Mucosa of rectum (tissue), 2 donors: ENCODE results near the gene FRMD4A.

ENCODE experiments used
- H3K27ac ChIP-seq, 2 donors: one replicate each; pipeline ENCODE4 v1.7.0; 2013; ENCODE audit warnings: inconsistent platforms in 2 of 2, low read depth in 2 of 2, low read length in 2 of 2
- H3K27me3 ChIP-seq, 2 donors: one replicate each; pipeline ENCODE4 v1.7.0; 2013; ENCODE audit warnings: low read length in 2 of 2; ENCODE audit not compliant: control insufficient read depth in 2 of 2, insufficient read depth in 2 of 2
- H3K36me3 ChIP-seq, 2 donors: one replicate each; pipeline ENCODE4 v1.7.0; 2013; ENCODE audit warnings: low read length in 2 of 2; ENCODE audit not compliant: control insufficient read depth in 2 of 2, insufficient read depth in 2 of 2
- H3K4me1 ChIP-seq, 2 donors: one replicate each; pipeline ENCODE4 v1.7.0; 2013; ENCODE audit warnings: low read length in 2 of 2, mild to moderate bottlenecking in 1 of 2; ENCODE audit not compliant: control insufficient read depth in 2 of 2, insufficient read depth in 2 of 2
- H3K4me3 ChIP-seq, 2 donors: one replicate each; pipeline ENCODE4 v1.7.0; 2013; ENCODE audit warnings: low read length in 2 of 2
- H3K9ac ChIP-seq, 2 donors: one replicate each; pipeline ENCODE4 v1.7.0; 2013; ENCODE audit warnings: low read length in 2 of 2, low read depth in 1 of 2, mild to moderate bottlenecking in 1 of 2
- H3K9me3 ChIP-seq, 2 donors: one replicate each; pipeline ENCODE4 v1.7.0; 2013; ENCODE audit warnings: low read length in 2 of 2; ENCODE audit not compliant: control insufficient read depth in 2 of 2
- donor health status: healthy.
- donor health status: Normal muscosa, but diverticular disease.

FRMD4A gene

GRCh38 chr10:14102056-14102455 is 228.7 kb downstream of the FRMD4A start:
- no peak overlapping the region for H3K9ac ChIP-seq
- H3K9me3 ChIP-seq = no peaks in the 10 kb centered on the region
- no peaks in the 10 kb centered on the region for H3K4me1 ChIP-seq
- no peak overlapping the region for H3K27ac ChIP-seq
- no peaks in the 10 kb centered on the region for H3K36me3 ChIP-seq
- no peaks in the 10 kb centered on the region for H3K27me3 ChIP-seq
- no peak overlapping the region for H3K4me3 ChIP-seq

GRCh38 chr10:14099885-14100284 is 230.8 kb downstream of the FRMD4A start:
- Histone ChIP-seq H3K9ac (no peak overlapping the region), H3K27ac (no peak overlapping the region), H3K27me3 (no peaks in the 10 kb centered on the region), H3K4me3 (no peak overlapping the region), H3K36me3 (no peaks in the 10 kb centered on the region), H3K9me3 (no peaks in the 10 kb centered on the region), H3K4me1 (no peaks in the 10 kb centered on the region)

GRCh38 chr10:14093730-14094484 is 236.8 kb downstream of the FRMD4A start:
- no peak overlapping the region for H3K4me3 ChIP-seq
- no peaks in the 10 kb centered on the region for H3K9me3 ChIP-seq
- no peaks in the 10 kb centered on the region for H3K36me3 ChIP-seq
- no peaks in the 10 kb centered on the region for H3K4me1 ChIP-seq
- no peak overlapping the region for H3K27ac ChIP-seq
- H3K27me3 ChIP-seq = no peaks in the 10 kb centered on the region
- no peak overlapping the region for H3K9ac ChIP-seq

- H3K27me3 ChIP-seq = no peaks in the 10 kb centered on the region
- no peak overlapping the region for H3K4me3 ChIP-seq
- H3K9ac ChIP-seq = no peak overlapping the region
- H3K27ac ChIP-seq = no peak overlapping the region
- no peaks in the 10 kb centered on the region for H3K36me3 ChIP-seq
- no peaks in the 10 kb centered on the region for H3K9me3 ChIP-seq
- H3K4me1 ChIP-seq = no peaks in the 10 kb centered on the region
These were observed 237.9 kb downstream of the FRMD4A start for GRCh38 chr10:14092799-14093198.

- no peak overlapping the region for H3K4me3 ChIP-seq
These were observed 241.0 kb downstream of the FRMD4A start for GRCh38 chr10:14089556-14090292.

GRCh38 chr10:14087566-14087965 is 243.2 kb downstream of the FRMD4A start:
- Histone ChIP-seq H3K9me3 (no peaks in the 10 kb centered on the region), H3K36me3 (no peaks in the 10 kb centered on the region), H3K27me3 (no peaks in the 10 kb centered on the region), H3K9ac (no peak overlapping the region), H3K4me1 (no peaks in the 10 kb centered on the region), H3K27ac (no peak overlapping the region), H3K4me3 (no peak overlapping the region)

More at GRCh38 chr10:14089556-14090292, 241.0 kb downstream of the FRMD4A start:
- Histone ChIP-seq H3K9ac (no peak overlapping the region), H3K27ac (no peak overlapping the region), H3K4me1 (no peaks in the 10 kb centered on the region), H3K27me3 (no peaks in the 10 kb centered on the region), H3K36me3 (no peaks in the 10 kb centered on the region), H3K9me3 (no peaks in the 10 kb centered on the region)

GRCh38 chr10:14086596-14086995 is 244.1 kb downstream of the FRMD4A start:
- Histone ChIP-seq H3K9ac (no peak overlapping the region), H3K27me3 (no peaks in the 10 kb centered on the region), H3K4me3 (no peak overlapping the region), H3K4me1 (no peaks in the 10 kb centered on the region), H3K9me3 (no peaks in the 10 kb centered on the region), H3K27ac (no peak overlapping the region), H3K36me3 (no peaks in the 10 kb centered on the region)

- no peak overlapping the region for H3K27ac ChIP-seq
- H3K36me3 ChIP-seq = no peaks in the 10 kb centered on the region
- H3K9me3 ChIP-seq = no peaks in the 10 kb centered on the region
- H3K4me3 ChIP-seq = no peak overlapping the region
- H3K9ac ChIP-seq = no peak overlapping the region
- no peaks in the 10 kb centered on the region for H3K27me3 ChIP-seq
- H3K4me1 ChIP-seq = no peaks in the 10 kb centered on the region
These were observed 245.8 kb downstream of the FRMD4A start for GRCh38 chr10:14084875-14085274.

GRCh38 chr10:14080795-14081194 is 249.9 kb downstream of the FRMD4A start:
- no peaks in the 10 kb centered on the region for H3K27me3 ChIP-seq
- no peaks in the 10 kb centered on the region for H3K36me3 ChIP-seq
- no peak overlapping the region for H3K27ac ChIP-seq
- H3K4me1 ChIP-seq = no peaks in the 10 kb centered on the region
- H3K9ac ChIP-seq = no peak overlapping the region
- H3K9me3 ChIP-seq = peaks cover 0 to 2% of the 10 kb centered on the region in 2 donors
- no peak overlapping the region for H3K4me3 ChIP-seq

- Histone ChIP-seq H3K9ac (no peak overlapping the region), H3K4me1 (peaks cover 0 to 3% of the 10 kb centered on the region in 2 donors), H3K27ac (no peak overlapping the region), H3K27me3 (no peaks in the 10 kb centered on the region), H3K9me3 (peaks cover 0 to 2% of the 10 kb centered on the region in 2 donors), H3K36me3 (no peaks in the 10 kb centered on the region), H3K4me3 (no peak overlapping the region)
These were observed 253.3 kb downstream of the FRMD4A start for GRCh38 chr10:14077430-14077829.
